T-helper 2 cell treated with Interferon-gamma antibody and Interleukin-4, amounts not matched to agents 5 μg/mL and 100 μg/mL, for 36 hours (primary cell): Measurements from ENCODE around the gene ARHGEF10L.

Experiments used
- DNase-seq: peaks from one replicate; pipeline ENCODE4 v3.0.0; 2021; ENCODE audit warnings: low spot score
- H3K27ac Mint-ChIP-seq: one replicate; pipeline ENCODE4 v1.8.0; 2021; ENCODE audit warnings: mild to moderate bottlenecking, mixed read lengths
- H3K27me3 Mint-ChIP-seq: one replicate; pipeline ENCODE4 v1.8.0; 2021; ENCODE audit warnings: low read depth, mixed read lengths
- H3K36me3 Mint-ChIP-seq: one replicate; pipeline ENCODE4 v1.8.0; 2021; ENCODE audit warnings: low read depth, mixed read lengths
- H3K4me1 Mint-ChIP-seq: one replicate; pipeline ENCODE4 v1.8.0; 2021; ENCODE audit warnings: low read depth, mixed read lengths
- H3K4me3 Mint-ChIP-seq: one replicate; pipeline ENCODE4 v1.8.0; 2022; ENCODE audit warnings: mild to moderate bottlenecking, moderate library complexity, mixed read lengths
- H3K9me3 Mint-ChIP-seq: one replicate; pipeline ENCODE4 v1.8.0; 2021; ENCODE audit warnings: mixed read lengths

Gene ARHGEF10L

DNA sequence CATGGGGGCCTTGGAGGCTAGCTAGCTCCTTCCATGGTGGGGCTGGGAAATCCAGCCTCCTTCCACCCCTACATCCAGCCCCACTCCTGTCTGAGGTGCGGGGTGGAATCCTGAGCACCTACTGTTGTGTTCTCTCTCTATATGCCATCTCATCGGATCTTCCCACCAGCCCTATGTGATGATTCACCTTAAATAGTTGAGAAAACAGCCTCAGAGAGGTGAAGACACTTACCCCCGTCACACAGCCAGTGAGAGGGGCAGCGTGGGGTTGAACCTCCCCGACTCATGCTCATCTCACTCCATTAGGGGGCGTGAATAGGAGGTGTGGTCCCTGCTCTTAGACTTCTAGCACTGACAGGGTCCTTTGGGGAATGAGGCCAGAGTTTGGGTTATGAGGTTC lies 184.7 kb downstream of the ARHGEF10L start:
- Mint-ChIP-seq H3K36me3 (no peaks in the 10 kb centered on the region), H3K4me1 (no peaks in the 10 kb centered on the region), H3K27ac (no peak overlapping the region), H3K9me3 (no peaks in the 10 kb centered on the region), H3K27me3 (no peaks in the 10 kb centered on the region), H3K4me3 (no peak overlapping the region)
- DNase-seq: no peak

DNA sequence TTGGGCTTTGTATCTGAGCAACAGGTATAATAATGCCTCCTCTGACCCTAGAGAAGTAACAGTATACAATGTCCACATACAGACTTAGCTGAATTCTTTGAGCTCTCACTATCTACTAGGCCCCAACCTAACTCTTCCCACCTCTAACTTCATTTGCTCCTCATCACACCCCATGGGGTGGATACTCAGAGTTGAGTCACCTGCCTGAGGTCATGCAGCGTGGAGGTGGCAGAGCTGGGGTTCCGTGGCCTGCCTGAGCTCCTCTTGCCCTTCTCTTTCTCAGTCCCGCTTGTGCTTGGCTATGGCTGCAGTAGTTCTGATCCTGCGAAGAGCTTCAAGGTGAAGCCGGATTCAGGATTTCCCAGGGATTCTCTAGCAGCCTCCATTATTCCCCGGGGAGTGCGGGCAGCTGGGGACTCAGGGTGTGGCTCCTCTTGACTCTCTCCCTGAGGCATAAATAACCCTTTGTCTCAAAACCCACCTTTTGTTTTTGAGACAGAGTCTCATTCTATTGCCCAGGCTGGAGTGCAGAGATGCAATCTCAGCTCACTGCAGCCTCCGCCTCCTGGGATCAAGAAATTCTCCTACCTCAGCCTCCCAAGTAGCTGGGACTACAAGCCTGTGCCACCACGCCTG lies 185.7 kb downstream of the ARHGEF10L start:
- Mint-ChIP-seq H3K36me3 (no peaks in the 10 kb centered on the region), H3K27ac (no peak overlapping the region), H3K27me3 (no peaks in the 10 kb centered on the region), H3K9me3 (no peaks in the 10 kb centered on the region), H3K4me1 (no peaks in the 10 kb centered on the region), H3K4me3 (no peak overlapping the region)
- no peak for DNase-seq

DNA sequence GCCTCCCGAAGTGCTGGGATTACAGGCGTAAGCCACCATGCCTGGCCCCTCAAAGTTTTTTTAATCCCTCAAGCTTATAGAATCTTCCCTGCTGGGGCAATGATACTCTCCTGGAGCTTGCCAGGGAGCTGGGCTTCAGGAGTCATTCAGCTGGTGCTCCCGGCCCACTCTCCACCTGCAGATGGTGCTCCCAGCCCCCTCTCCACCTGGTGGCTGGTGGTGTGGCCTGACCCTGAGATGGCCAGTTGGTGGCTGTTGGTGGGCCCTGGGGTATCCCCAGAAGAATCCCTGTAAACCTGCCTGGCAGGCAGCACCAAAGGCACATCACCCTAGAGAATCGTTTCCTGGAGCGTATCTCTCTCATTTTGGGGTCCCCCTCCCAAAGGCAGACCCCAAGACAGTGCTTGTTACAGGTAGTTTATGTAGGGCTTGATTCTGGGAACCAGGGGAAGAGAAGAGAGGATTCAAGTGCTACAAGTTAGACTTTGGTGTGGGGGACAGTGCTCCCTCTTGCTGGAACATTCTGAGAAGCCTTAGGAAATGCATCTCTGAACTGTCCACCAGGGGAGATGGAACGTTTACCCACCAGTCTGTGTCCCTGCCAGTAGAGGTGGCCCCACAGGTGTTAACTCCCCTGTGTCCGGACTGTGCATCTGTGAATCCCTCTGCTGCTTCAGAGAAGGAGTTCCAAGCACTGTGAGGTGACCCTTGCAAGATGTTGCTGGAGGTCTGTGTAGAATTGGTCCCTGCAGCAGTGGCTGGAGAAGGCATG lies 186.5 kb downstream of the ARHGEF10L start:
- no peaks in the 10 kb centered on the region for H3K9me3 Mint-ChIP-seq
- no peak for DNase-seq
- H3K4me3 Mint-ChIP-seq: no peak overlapping the region
- no peak overlapping the region for H3K27ac Mint-ChIP-seq
- H3K36me3 Mint-ChIP-seq: no peaks in the 10 kb centered on the region
- H3K27me3 Mint-ChIP-seq: no peaks in the 10 kb centered on the region
- H3K4me1 Mint-ChIP-seq: no peaks in the 10 kb centered on the region

DNA sequence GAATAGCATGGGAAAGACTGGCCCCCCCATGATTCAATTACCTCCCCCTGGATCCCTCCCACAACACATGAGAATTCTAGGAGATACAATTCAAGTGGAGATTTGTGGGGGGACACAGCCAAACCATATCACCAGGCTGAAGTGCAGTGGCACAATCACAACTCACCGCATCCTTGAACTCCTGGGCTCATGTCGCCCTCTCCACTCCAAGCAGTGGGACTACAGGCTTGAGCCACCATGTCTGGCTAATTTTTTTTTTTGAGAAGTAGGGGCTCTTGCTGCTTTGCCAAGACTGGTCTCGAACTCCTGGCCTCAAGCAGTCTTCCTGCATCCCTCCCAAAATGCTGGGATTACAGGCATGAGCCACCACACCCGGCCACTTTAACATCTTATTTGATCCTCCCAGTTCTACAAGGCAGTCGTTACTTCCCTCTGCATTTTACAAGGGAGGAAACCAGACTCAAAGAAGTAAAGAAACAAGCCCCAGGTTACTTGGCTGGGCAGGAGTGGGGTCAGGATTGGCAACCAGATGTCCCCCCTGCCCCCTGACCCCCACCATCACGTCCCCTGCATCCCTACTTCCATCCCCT lies 188.7 kb downstream of the ARHGEF10L start:
- Mint-ChIP-seq H3K27me3 (no peaks in the 10 kb centered on the region), H3K36me3 (no peaks in the 10 kb centered on the region), H3K4me3 (no peak overlapping the region), H3K4me1 (no peaks in the 10 kb centered on the region), H3K27ac (no peak overlapping the region), H3K9me3 (no peaks in the 10 kb centered on the region)
- DNase-seq: no peak

DNA sequence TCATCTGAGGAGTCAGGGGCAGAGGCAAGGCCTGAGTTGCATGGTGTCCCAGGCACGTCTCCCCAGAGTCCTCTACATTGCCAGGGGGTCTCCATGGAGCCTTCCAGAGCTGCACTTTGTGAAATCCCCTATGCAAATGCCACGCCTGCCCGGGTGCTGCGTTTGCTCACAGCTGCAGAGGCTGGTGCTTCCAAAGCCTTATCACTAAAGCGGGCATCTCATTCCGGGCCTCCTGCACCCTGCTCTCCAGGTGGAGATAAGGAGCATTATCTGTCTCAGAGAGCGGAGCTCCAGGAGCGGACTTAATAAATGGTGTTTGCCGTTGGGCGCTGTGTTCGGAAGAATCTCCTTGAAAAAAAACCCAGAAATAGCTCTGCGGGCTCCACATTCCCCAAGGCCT lies 189.8 kb downstream of the ARHGEF10L start:
- H3K27ac Mint-ChIP-seq: no peak overlapping the region

DNA sequence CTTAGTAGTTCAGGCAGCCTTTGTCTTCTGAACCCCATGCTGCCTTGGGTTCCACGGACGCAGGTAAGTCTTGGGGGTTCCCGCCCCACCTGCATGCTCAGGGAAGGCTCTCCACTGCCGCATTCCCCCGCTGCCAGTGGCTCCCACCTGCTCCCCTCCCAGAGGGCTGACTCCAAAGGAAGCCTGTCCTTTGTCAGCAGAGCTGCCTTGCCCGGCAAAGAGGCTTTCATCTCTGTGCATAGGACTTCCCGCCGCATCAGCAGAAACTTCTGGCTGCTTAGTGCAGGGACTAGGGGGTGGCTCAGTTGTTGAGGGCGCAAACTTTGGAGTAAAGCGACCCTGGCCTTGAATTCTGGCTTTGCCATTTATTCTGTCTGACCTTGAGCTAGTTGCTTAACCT lies 190.4 kb downstream of the ARHGEF10L start:
- Mint-ChIP-seq H3K4me3 (no peak overlapping the region), H3K27ac (no peak overlapping the region), H3K4me1 (no peaks in the 10 kb centered on the region), H3K36me3 (no peaks in the 10 kb centered on the region), H3K9me3 (no peaks in the 10 kb centered on the region), H3K27me3 (no peaks in the 10 kb centered on the region)
- no peak for DNase-seq

More for the DNA sequence above, 189.8 kb downstream of the ARHGEF10L start:
- no peaks in the 10 kb centered on the region for H3K9me3 Mint-ChIP-seq
- no peaks in the 10 kb centered on the region for H3K27me3 Mint-ChIP-seq
- no peaks in the 10 kb centered on the region for H3K4me1 Mint-ChIP-seq
- H3K36me3 Mint-ChIP-seq: no peaks in the 10 kb centered on the region
- H3K4me3 Mint-ChIP-seq: no peak overlapping the region
- no peak for DNase-seq

DNA sequence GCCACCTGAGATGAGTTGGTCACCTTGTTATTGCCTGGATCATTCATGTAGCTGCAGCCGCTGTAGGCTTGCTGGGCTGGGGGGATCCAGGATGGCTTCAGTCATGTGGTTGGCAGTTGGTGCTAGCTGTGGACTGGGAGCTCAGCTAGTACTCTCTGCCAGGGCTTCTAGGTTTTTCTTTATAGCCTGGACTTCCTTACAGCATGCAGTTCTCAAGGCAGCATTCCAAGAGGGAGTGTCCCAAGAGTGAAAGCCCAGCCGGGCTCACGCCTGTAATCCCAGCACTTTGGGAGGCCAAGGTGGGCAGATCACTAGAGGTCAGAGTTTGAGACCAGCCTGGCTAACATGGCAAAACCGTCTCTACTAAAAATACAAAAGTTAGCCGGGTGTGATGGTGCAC lies 192.0 kb downstream of the ARHGEF10L start:
- no peaks in the 10 kb centered on the region for H3K27me3 Mint-ChIP-seq
- no peak overlapping the region for H3K4me3 Mint-ChIP-seq
- no peaks in the 10 kb centered on the region for H3K36me3 Mint-ChIP-seq
- DNase-seq: no peak
- H3K27ac Mint-ChIP-seq: no peak overlapping the region
- H3K4me1 Mint-ChIP-seq: no peaks in the 10 kb centered on the region
- no peaks in the 10 kb centered on the region for H3K9me3 Mint-ChIP-seq

DNA sequence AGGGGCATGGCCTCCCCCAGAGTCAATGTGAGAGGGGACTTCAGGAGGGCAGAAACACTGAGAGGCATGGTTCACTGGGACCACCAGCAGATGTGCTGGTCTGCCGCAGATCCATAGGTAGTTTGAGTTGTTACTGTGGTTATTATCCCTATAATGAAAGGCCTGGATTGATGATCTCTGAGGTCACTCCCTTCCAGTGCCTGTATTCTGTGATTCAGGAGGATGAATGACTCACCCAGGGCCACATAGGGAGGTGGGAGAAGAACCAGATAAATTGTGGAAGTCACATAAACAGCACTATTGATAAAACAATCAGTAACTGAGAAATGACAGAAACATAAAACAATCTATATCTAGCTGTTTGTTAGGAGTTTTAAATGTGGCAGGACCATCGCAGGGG lies 193.0 kb downstream of the ARHGEF10L start:
- H3K27me3 Mint-ChIP-seq: no peaks in the 10 kb centered on the region
- no peak overlapping the region for H3K27ac Mint-ChIP-seq
- H3K36me3 Mint-ChIP-seq: no peaks in the 10 kb centered on the region
- H3K4me1 Mint-ChIP-seq: no peaks in the 10 kb centered on the region
- no peak for DNase-seq
- no peak overlapping the region for H3K4me3 Mint-ChIP-seq
- H3K9me3 Mint-ChIP-seq: no peaks in the 10 kb centered on the region

DNA sequence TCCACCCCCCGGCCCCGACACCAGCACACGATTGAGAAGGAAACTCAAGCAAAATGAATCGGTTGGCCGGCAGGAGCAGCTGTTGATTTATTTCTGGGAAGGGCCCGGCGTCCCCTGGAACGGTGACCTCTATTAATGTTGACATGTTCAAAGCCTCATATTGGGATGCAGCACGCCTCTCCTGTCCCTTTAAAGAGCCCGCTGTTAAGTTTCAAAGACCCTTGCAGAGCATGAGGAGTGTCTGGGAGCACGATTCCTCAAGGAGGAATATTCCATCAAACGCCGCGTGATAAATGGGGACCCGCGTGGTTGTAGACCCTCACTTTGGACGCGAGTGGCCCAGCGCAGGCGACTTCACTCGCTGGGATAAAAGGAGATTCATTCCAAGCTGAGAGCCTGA lies 194.2 kb downstream of the ARHGEF10L start:
- no peak for DNase-seq
- Mint-ChIP-seq H3K27me3 (no peaks in the 10 kb centered on the region), H3K27ac (no peak overlapping the region), H3K36me3 (no peaks in the 10 kb centered on the region), H3K9me3 (no peaks in the 10 kb centered on the region), H3K4me1 (no peaks in the 10 kb centered on the region), H3K4me3 (no peak overlapping the region)

DNA sequence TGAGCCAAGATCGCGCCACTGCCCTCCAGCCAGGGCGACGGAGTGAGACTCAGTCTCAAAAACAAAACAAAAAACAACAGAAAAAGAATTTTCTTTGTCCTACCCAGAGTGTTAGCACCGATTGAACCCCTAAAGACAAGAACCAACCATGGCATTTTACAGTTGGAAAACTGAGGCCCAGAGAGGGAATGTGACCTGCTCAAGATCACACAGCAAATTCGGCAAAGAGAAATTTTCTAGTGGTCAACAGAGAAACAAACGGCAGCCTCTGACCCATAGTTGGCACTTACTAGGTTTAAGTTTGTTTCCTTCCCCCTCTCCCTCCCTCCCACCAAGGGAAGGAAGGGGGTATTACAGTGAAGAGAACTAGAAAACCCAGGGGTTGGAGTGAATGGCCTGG lies 195.1 kb downstream of the ARHGEF10L start:
- no peak for DNase-seq
- Mint-ChIP-seq H3K27ac (no peak overlapping the region), H3K9me3 (no peaks in the 10 kb centered on the region), H3K27me3 (no peaks in the 10 kb centered on the region), H3K36me3 (no peaks in the 10 kb centered on the region), H3K4me3 (no peak overlapping the region), H3K4me1 (no peaks in the 10 kb centered on the region)

DNA sequence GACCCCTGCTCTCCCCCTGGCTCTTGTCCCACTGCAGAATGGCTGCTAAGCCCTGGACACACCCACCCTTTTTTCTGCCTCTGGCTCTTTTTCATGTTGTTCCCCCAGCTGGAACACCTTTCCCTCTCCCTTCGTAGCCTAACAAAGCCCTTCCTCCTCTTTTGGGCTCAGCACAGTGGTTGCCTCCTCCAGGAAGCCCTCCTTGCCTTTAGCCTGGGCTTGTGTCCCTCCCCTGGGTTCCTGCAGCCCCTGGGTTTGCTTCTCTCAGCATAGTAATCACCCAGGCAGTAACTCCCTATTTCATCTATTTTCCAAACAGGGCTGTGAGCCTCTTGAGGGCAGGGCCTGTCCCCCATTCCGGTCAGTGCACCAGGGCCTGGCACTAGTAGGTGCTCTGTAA lies 195.8 kb downstream of the ARHGEF10L start:
- no peak for DNase-seq
- no peaks in the 10 kb centered on the region for H3K36me3 Mint-ChIP-seq
- no peaks in the 10 kb centered on the region for H3K27me3 Mint-ChIP-seq
- no peak overlapping the region for H3K4me3 Mint-ChIP-seq
- H3K27ac Mint-ChIP-seq: no peak overlapping the region
- H3K4me1 Mint-ChIP-seq: no peaks in the 10 kb centered on the region
- no peaks in the 10 kb centered on the region for H3K9me3 Mint-ChIP-seq

DNA sequence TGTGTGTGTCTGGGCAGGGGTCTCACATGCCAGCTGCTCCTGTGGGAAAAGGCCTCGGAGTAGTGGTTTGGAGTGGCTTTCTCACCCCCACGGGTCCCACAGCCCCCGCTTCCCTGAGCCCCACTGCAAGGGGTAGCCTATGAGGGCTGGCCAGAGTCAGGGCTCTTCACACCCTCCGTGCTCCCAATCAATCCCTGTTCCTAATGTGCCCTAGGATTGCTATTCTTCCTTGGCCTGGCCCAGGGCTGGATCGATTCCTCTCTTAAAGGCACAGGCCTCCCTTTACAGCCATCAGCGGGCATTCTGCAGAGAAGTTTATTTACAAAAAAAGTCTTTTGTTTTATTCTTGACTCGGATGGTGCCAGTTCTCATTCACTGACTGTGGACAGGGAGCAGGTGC lies 196.3 kb downstream of the ARHGEF10L start:
- no peaks in the 10 kb centered on the region for H3K36me3 Mint-ChIP-seq

DNA sequence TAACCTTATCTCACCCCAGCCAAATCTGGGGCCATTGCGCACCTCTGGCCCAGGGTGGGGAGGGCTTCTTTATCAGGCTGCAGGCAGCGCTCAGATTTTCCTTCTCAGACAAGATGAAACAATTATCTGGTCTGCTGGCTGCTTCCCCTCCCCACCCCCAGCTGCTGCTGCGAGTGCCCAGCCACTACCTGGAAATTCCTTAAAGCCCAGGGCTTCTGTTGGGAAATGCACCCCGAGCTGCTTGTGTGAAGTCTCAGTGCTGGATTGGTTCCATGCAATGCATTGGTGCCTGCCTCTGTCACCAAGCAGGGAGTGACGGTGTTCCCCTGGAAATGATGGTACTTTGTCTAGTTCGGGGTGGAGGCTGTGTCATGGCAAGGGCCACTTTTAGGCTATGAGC lies 197.1 kb downstream of the ARHGEF10L start:
- H3K4me1 Mint-ChIP-seq: no peaks in the 10 kb centered on the region
- no peaks in the 10 kb centered on the region for H3K27me3 Mint-ChIP-seq
- H3K27ac Mint-ChIP-seq: no peak overlapping the region
- no peaks in the 10 kb centered on the region for H3K9me3 Mint-ChIP-seq
- H3K4me3 Mint-ChIP-seq: no peak overlapping the region
- H3K36me3 Mint-ChIP-seq: no peaks in the 10 kb centered on the region
- DNase-seq: no peak

More for the DNA sequence above, 196.3 kb downstream of the ARHGEF10L start:
- Mint-ChIP-seq H3K4me1 (no peaks in the 10 kb centered on the region), H3K27ac (no peak overlapping the region), H3K9me3 (no peaks in the 10 kb centered on the region), H3K4me3 (no peak overlapping the region), H3K27me3 (no peaks in the 10 kb centered on the region)
- DNase-seq: no peak

DNA sequence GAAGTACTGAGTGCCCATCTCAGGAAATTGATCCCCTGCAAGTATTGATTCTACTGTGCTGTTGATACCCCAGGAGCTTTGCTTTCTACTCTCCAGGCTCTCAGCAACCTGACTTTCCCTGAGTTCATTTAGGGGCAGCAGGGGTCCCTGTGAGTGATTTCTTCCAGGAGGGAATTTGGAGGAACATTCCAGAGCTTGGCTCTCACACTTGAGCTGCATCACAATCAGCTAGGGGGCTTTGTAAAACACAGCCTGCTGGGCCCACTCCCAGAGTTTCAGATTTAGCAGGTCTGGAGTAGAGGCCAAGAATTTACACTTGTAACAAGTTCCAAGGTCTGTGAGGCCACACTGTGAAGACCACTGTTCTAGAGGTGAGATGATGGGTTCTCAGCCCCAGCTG lies 199.6 kb downstream of the ARHGEF10L start:
- Mint-ChIP-seq H3K4me1 (no peaks in the 10 kb centered on the region), H3K4me3 (no peak overlapping the region), H3K27ac (no peak overlapping the region), H3K36me3 (no peaks in the 10 kb centered on the region), H3K9me3 (no peaks in the 10 kb centered on the region), H3K27me3 (peaks cover 3% of the 10 kb centered on the region)
- no peak for DNase-seq
